CD14-positive monocyte (primary cell): Measurements from ENCODE around the gene UBE2E2. TPM values are rescaled to one million over a fixed set of nuclear protein-coding genes. Genes with fewer than 3 reads are reported as not detected.

ENCODE experiments used
- DNase-seq, 3 donors: peaks; one replicate each; pipeline ENCODE4 v3.0.0-alpha.2; 2011 to 2022
- H2AFZ ChIP-seq: 2 replicates; pipeline ENCODE4 v1.6.0; 2012; ENCODE audit warnings: mild to moderate bottlenecking, low read depth, low read length, inconsistent platforms; ENCODE audit not compliant: insufficient read depth, poor library complexity, severe bottlenecking
- H3K27ac ChIP-seq, 2 donors: 1 replicate in 1 of 2; 2 replicates in 1 of 2; pipeline ENCODE4 v1.5.1; 2012 to 2013; ENCODE audit warnings: low read length in 2 of 2, control low read depth in 1 of 2, inconsistent platforms in 1 of 2, low read depth in 1 of 2, mild to moderate bottlenecking in 1 of 2
- H3K27me3 ChIP-seq, 2 donors: one replicate each; pipeline versions ENCODE4 v1.6.0 to v1.6.1; 2011 to 2013; ENCODE audit warnings: low read length in 2 of 2; ENCODE audit not compliant: control insufficient read depth in 2 of 2, insufficient read depth in 2 of 2
- H3K36me3 ChIP-seq, 2 donors: replicated peaks in 1 of 2; 1 replicate in 1 of 2; 2 replicates in 1 of 2; pipeline versions ENCODE4 v1.5.1 to v1.6.1; 2012 to 2013; ENCODE audit warnings: low read length in 2 of 2, control low read depth in 1 of 2, inconsistent platforms in 1 of 2, mild to moderate bottlenecking in 1 of 2; ENCODE audit not compliant: insufficient read depth in 2 of 2, control insufficient read depth in 1 of 2
- H3K4me1 ChIP-seq, 2 donors: 1 replicate in 1 of 2; 2 replicates in 1 of 2; pipeline versions ENCODE4 v1.5.1 to v1.6.1; 2012 to 2013; ENCODE audit warnings: low read length in 2 of 2, control low read depth in 1 of 2, inconsistent platforms in 1 of 2, mild to moderate bottlenecking in 1 of 2, moderate library complexity in 1 of 2; ENCODE audit not compliant: insufficient read depth in 2 of 2, control insufficient read depth in 1 of 2
- H3K4me2 ChIP-seq: replicated peaks from 2 replicates; pipeline ENCODE3; 2012; ENCODE audit warnings: low read length, moderate library complexity, mild to moderate bottlenecking; ENCODE audit not compliant: poor library complexity, severe bottlenecking; ENCODE audit errors: extremely low read depth
- H3K4me3 ChIP-seq, 3 experiments: fragments of 200-600 bp in 1 of 3; sonication (generic) in 1 of 3; replicated peaks in 1 of 3; 1 replicate in 2 of 3; 2 replicates in 1 of 3; pipeline ENCODE4 v1.5.1; 2011 to 2013; ENCODE audit warnings: low read length in 3 of 3, mild to moderate bottlenecking in 3 of 3, control low read depth in 2 of 3, low read depth in 2 of 3, inconsistent platforms in 1 of 3, moderate library complexity in 1 of 3
- H3K79me2 ChIP-seq: 2 replicates; pipeline ENCODE4 v1.6.0; 2012; ENCODE audit warnings: mild to moderate bottlenecking, control low read depth, inconsistent platforms, low read length, moderate library complexity; ENCODE audit not compliant: insufficient read depth
- H3K9ac ChIP-seq: 2 replicates; pipeline ENCODE4 v1.6.0; 2017; ENCODE audit warnings: low read length, mild to moderate bottlenecking; ENCODE audit not compliant: insufficient read depth, poor library complexity, severe bottlenecking
- H3K9me3 ChIP-seq, 2 donors: replicated peaks in 1 of 2; 1 replicate in 1 of 2; 2 replicates in 1 of 2; pipeline versions ENCODE4 v1.5.1 to v1.6.1; 2012 to 2013; ENCODE audit warnings: low read length in 2 of 2, control low read depth in 1 of 2; ENCODE audit not compliant: control insufficient read depth in 1 of 2, insufficient read depth in 1 of 2
- H4K20me1 ChIP-seq: 2 replicates; pipeline ENCODE4 v1.6.0; 2012; ENCODE audit warnings: mild to moderate bottlenecking, low read length, control low read depth, moderate library complexity; ENCODE audit not compliant: insufficient read depth
- H3K27ac Mint-ChIP-seq, 7 donors: one replicate each; pipeline ENCODE4 v1.8.0; 2020; ENCODE audit warnings: mild to moderate bottlenecking in 7 of 7, mixed read lengths in 7 of 7, moderate library complexity in 6 of 7, inconsistent platforms in 2 of 7
- H3K27me3 Mint-ChIP-seq, 3 donors: one replicate each; pipeline ENCODE4 v1.8.0; 2021 to 2022; ENCODE audit warnings: low read depth in 3 of 3, mild to moderate bottlenecking in 3 of 3, mixed read lengths in 3 of 3, moderate library complexity in 3 of 3, inconsistent platforms in 1 of 3
- H3K36me3 Mint-ChIP-seq, 2 donors: one replicate each; pipeline ENCODE4 v1.8.0; 2020; ENCODE audit warnings: mixed read lengths in 2 of 2, inconsistent platforms in 1 of 2, mild to moderate bottlenecking in 1 of 2
- H3K4me1 Mint-ChIP-seq: one replicate; pipeline ENCODE4 v1.8.0; 2020; ENCODE audit warnings: mild to moderate bottlenecking, mixed read lengths
- H3K4me3 Mint-ChIP-seq, 2 donors: one replicate each; pipeline ENCODE4 v1.8.0; 2020; ENCODE audit warnings: mild to moderate bottlenecking in 2 of 2, mixed read lengths in 2 of 2, moderate library complexity in 1 of 2
- H3K9me3 Mint-ChIP-seq, 7 donors: one replicate each; pipeline ENCODE4 v1.8.0; 2020 to 2022; ENCODE audit warnings: mixed read lengths in 7 of 7, mild to moderate bottlenecking in 6 of 7, moderate library complexity in 6 of 7, inconsistent platforms in 2 of 7
- CTCF ChIP-seq: fragments of 200-600 bp; IDR thresholded peaks from one replicate; pipeline ENCODE4 v1.8.0; 2022; ENCODE audit warnings: antibody characterized with exemption, mild to moderate bottlenecking
- WGBS: methylation state at CpG from one replicate; pipeline ENCODE4 v1.1.5; 2013; ENCODE audit warnings: missing lambda C conversion rate; ENCODE audit not compliant: insufficient coverage; 5-methylcytosine and 5-hydroxymethylcytosine counted together
- intact Hi-C, 2 donors: fragments of 100-400 bp; cut with micrococcal nuclease; formaldehyde crosslinking; loops; one replicate each; pipeline versions ENCODE4 v1.15.0 to v1.15.1; 2023
- polyA plus RNA-seq, 3 donors: library from polyadenylated mRNA; depleted of rRNA in 1 of 3; unstranded in 2 of 3; stranded (reverse) in 1 of 3; fragments of 300-500 nt in 2 of 3; fragments of >200 nt in 1 of 3; fragmentation: Illumina TruSeq in 2 of 3; gene quantifications; 1 replicate in 2 of 3; 2 replicates in 1 of 3; pipeline ENCODE4 v1.2.3, GENCODE V29; 2012 to 2021

The UBE2E2 gene
- polyA plus RNA-seq, 3 donors: 25.8 to 78.0 (median 66.3) TPM

DNA sequence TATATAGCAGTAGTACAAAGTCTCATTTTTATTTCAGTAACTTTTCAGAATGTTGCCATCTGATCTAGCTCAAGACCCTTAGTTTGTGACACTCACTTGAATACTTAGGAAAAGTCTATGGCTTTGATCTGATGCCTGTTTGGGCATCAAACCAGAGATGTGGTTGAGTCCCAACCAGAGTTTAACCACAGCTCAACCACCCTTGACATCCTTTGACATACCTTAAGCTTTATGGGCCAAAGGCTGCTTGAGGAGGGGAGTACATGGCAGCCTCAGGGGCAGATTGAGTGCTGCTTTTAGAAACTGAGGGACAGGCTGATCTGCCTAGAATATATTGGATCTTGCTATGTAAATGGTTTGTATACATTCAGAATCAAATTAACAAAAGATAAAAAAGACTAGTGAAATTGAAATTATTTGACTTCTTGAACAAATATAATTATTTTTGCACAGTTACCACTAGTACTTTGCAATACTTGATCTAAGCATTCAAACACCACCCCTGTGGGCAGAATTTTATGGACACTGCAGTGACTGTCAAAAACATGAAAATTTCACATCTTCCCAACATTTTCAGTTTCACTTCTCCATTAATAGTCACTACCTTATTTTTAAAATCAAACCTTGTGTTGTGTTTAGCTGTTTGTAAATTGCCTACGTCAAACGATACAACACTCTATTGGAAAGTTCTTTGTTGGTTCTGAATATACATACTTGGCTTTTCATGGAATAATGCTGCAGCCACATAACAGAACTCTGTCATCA lies 199.8 kb downstream of the UBE2E2 start:
- Mint-ChIP-seq H3K27ac (peak overlapping the region; percentile 73 to 85 (median 81)), H3K4me3 (no peak overlapping the region), H3K36me3 (peaks cover 0 to 2% of the 10 kb centered on the region in 2 donors), H3K27me3 (no peaks in the 10 kb centered on the region), H3K9me3 (no peaks in the 10 kb centered on the region), H3K4me1 (peaks cover 18% of the 10 kb centered on the region)
- Histone ChIP-seq H3K9ac (no peak overlapping the region), H2AFZ (no peak overlapping the region), H3K9me3 (no peaks in the 10 kb centered on the region), H3K4me2 (peak overlapping the region; percentile 3), H3K79me2 (no peaks in the 10 kb centered on the region), H3K36me3 (no peaks in the 10 kb centered on the region), H3K27ac (peak overlapping the region; percentile 48 to 55), H3K4me3 (peak overlapping the region in 1 of 3 experiments; percentile 1), H3K27me3 (no peaks in the 10 kb centered on the region), H4K20me1 (peaks cover 14% of the 10 kb centered on the region), H3K4me1 (peaks cover 12% of the 10 kb centered on the region in 2 donors)
- intact Hi-C loops: no loop called here
- TF ChIP-seq CTCF: no peak
- WGBS: no CpG with 5 or more reads among the region's 2 CpGs
- DNase-seq: peak; percentile 38 to 49 (median 42)

DNA sequence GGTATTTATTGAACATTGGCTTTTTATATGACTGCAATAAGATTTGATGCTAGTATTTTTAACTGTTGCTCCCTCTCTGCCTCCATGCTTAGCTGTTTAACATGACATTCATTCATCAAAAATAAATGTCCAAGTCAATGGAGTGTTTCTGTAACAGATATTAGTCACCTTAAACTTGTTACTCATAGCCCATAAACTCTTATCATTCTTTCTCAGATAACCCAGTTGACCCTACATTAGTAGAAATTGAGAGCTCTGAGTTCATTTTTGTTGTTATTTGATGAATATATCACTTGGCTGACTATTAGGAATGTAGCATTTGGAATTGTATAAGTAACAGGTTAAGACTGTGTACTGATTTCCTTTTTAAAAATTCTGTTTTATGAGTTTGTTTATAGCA lies 201.1 kb downstream of the UBE2E2 start:
- Histone ChIP-seq H3K27me3 (no peaks in the 10 kb centered on the region), H3K9me3 (no peaks in the 10 kb centered on the region), H3K27ac (no peak overlapping the region), H4K20me1 (peaks cover 20% of the 10 kb centered on the region), H3K4me3 (no peak overlapping the region), H3K9ac (no peak overlapping the region), H2AFZ (no peak overlapping the region), H3K4me2 (no peak overlapping the region), H3K79me2 (no peaks in the 10 kb centered on the region), H3K36me3 (no peaks in the 10 kb centered on the region), H3K4me1 (peaks cover 12% of the 10 kb centered on the region in 2 donors)
- TF ChIP-seq CTCF: no peak
- Mint-ChIP-seq H3K27me3 (no peaks in the 10 kb centered on the region), H3K4me1 (peaks cover 20% of the 10 kb centered on the region), H3K4me3 (no peak overlapping the region), H3K36me3 (peaks cover 0 to 2% of the 10 kb centered on the region in 2 donors), H3K9me3 (no peaks in the 10 kb centered on the region), H3K27ac (no peak overlapping the region)
- DNase-seq: no peak
- intact Hi-C loops: no loop called here
